ENCODE results near the gene NOD2.

The NOD2 gene

GRCh38 chr16:50742576-50743200 lies 49.3 kb downstream of the NOD2 start:
- DNase-seq (ENCODE audit: low read depth in 2 of 2): peak in 1 of 2 donors; percentile 19

GRCh38 chr16:50743581-50744225 lies 50.3 kb downstream of the NOD2 start:
- DNase-seq (ENCODE audit: low read depth in 2 of 2): no peak

GRCh38 chr16:50744881-50745280 lies 51.5 kb downstream of the NOD2 start:
- DNase-seq (ENCODE audit: low read depth in 2 of 2): no peak

GRCh38 chr16:50745940-50746339 lies 52.5 kb downstream of the NOD2 start:
- no peak for DNase-seq (ENCODE audit: low read depth in 2 of 2)

GRCh38 chr16:50747207-50747956 lies 54.0 kb downstream of the NOD2 start:
- no peak for DNase-seq (ENCODE audit: low read depth in 2 of 2)

GRCh38 chr16:50751528-50751927 lies 58.1 kb downstream of the NOD2 start:
- DNase-seq (ENCODE audit: low read depth in 2 of 2): no peak

GRCh38 chr16:50752471-50753235 lies 59.2 kb downstream of the NOD2 start:
- no peak for DNase-seq (ENCODE audit: low read depth in 2 of 2)

- DNase-seq (ENCODE audit: low read depth in 2 of 2): no peak
These were observed 63.1 kb downstream of the NOD2 start for GRCh38 chr16:50756473-50756872.

- DNase-seq (ENCODE audit: low read depth in 2 of 2): no peak
These were observed 67.9 kb downstream of the NOD2 start for GRCh38 chr16:50761267-50761666.

GRCh38 chr16:50762241-50762640 lies 68.8 kb downstream of the NOD2 start:
- DNase-seq (ENCODE audit: low read depth in 2 of 2): no peak

GRCh38 chr16:50763211-50763610 lies 69.8 kb downstream of the NOD2 start:
- no peak for DNase-seq (ENCODE audit: low read depth in 2 of 2)

GRCh38 chr16:50765260-50765659 lies 71.9 kb downstream of the NOD2 start:
- DNase-seq (ENCODE audit: low read depth in 2 of 2): no peak

GRCh38 chr16:50765861-50766260 lies 72.5 kb downstream of the NOD2 start:
- no peak for DNase-seq (ENCODE audit: low read depth in 2 of 2)

- DNase-seq (ENCODE audit: low read depth in 2 of 2): no peak
These were observed 73.8 kb downstream of the NOD2 start for GRCh38 chr16:50767197-50767596.

GRCh38 chr16:50771366-50771765 lies 78.0 kb downstream of the NOD2 start:
- DNase-seq (ENCODE audit: low read depth in 2 of 2): no peak

GRCh38 chr16:50774405-50774804 lies 81.0 kb downstream of the NOD2 start:
- no peak for DNase-seq (ENCODE audit: low read depth in 2 of 2)

GRCh38 chr16:50774960-50775359 lies 81.6 kb downstream of the NOD2 start:
- DNase-seq (ENCODE audit: low read depth in 2 of 2): no peak

- DNase-seq (ENCODE audit: low read depth in 2 of 2): no peak
These were observed 82.6 kb downstream of the NOD2 start for GRCh38 chr16:50776037-50776436.

- DNase-seq (ENCODE audit: low read depth in 2 of 2): no peak
These were observed 85.1 kb downstream of the NOD2 start for GRCh38 chr16:50778284-50779163.

GRCh38 chr16:50781043-50781442 lies 87.6 kb downstream of the NOD2 start:
- DNase-seq (ENCODE audit: low read depth in 2 of 2): no peak

- no peak for DNase-seq (ENCODE audit: low read depth in 2 of 2)
These were observed 88.1 kb downstream of the NOD2 start for GRCh38 chr16:50781518-50781917.

Data from stimulated activated CD8-positive, alpha-beta memory T cell treated with anti-CD3 and anti-CD28 coated beads, Interleukin-2, amount 100 ng/mL, for 48 hours (primary cell).